Neuronal stem cell (in vitro differentiated cells): ENCODE measurements around the gene PHACTR3.

Experiments
- DNase-seq: peaks from one replicate; pipeline ENCODE4 v3.0.0-alpha.2; 2013; ENCODE audit warnings: low spot score
- H2AFZ ChIP-seq: one replicate; pipeline ENCODE4 v1.6.1; 2013; ENCODE audit warnings: mild to moderate bottlenecking, low read length, inconsistent platforms
- H2AK5ac ChIP-seq: 2 replicates; pipeline ENCODE4 v1.6.1; 2013; ENCODE audit warnings: low read depth, mild to moderate bottlenecking, inconsistent platforms, low read length, moderate library complexity, mixed read lengths
- H2BK120ac ChIP-seq: 2 replicates; pipeline ENCODE4 v1.6.1; 2013; ENCODE audit warnings: low read depth, mild to moderate bottlenecking, inconsistent platforms, low read length, moderate library complexity, mixed read lengths
- H2BK12ac ChIP-seq: one replicate; pipeline ENCODE4 v1.6.1; 2013; ENCODE audit warnings: low read length, inconsistent platforms
- H2BK15ac ChIP-seq: 2 replicates; pipeline ENCODE4 v1.6.1; 2013; ENCODE audit warnings: mild to moderate bottlenecking, low read length, inconsistent platforms, mixed read lengths
- H2BK5ac ChIP-seq: one replicate; pipeline ENCODE4 v1.6.1; 2013; ENCODE audit warnings: inconsistent platforms, mild to moderate bottlenecking, low read length, moderate library complexity
- H3K14ac ChIP-seq: one replicate; pipeline ENCODE4 v1.6.1; 2013; ENCODE audit warnings: low read length, inconsistent platforms
- H3K18ac ChIP-seq: 2 replicates; pipeline ENCODE4 v1.6.1; 2013; ENCODE audit warnings: low read length, inconsistent platforms
- H3K23ac ChIP-seq: 2 replicates; pipeline ENCODE4 v1.6.1; 2013; ENCODE audit warnings: low read depth, mild to moderate bottlenecking, mixed read lengths, low read length, inconsistent platforms; ENCODE audit not compliant: poor library complexity
- H3K27ac ChIP-seq: replicated peaks from 3 replicates; pipeline ENCODE4 v1.5.1; 2013; ENCODE audit warnings: low read length, inconsistent platforms
- H3K27me3 ChIP-seq, 3 experiments: 2 replicates each; pipeline ENCODE4 v1.6.1; 2013; ENCODE audit warnings: low read length in 3 of 3, mild to moderate bottlenecking in 2 of 3, inconsistent platforms in 1 of 3, low read depth in 1 of 3, mixed read lengths in 1 of 3, moderate library complexity in 1 of 3; ENCODE audit not compliant: control insufficient read depth in 3 of 3, insufficient read depth in 3 of 3
- H3K36me3 ChIP-seq, 2 donors: replicated peaks in 1 of 2; 2 replicates each; pipeline ENCODE4 v1.6.1; 2013; ENCODE audit warnings: low read length in 2 of 2; ENCODE audit not compliant: control insufficient read depth in 2 of 2, insufficient read depth in 2 of 2
- H3K4ac ChIP-seq: 2 replicates; pipeline ENCODE4 v1.6.1; 2013; ENCODE audit warnings: inconsistent platforms, mild to moderate bottlenecking, low read length, moderate library complexity
- H3K4me1 ChIP-seq, 2 donors: 1 replicate in 1 of 2; 2 replicates in 1 of 2; pipeline ENCODE4 v1.6.1; 2013; ENCODE audit warnings: low read length in 2 of 2, low read depth in 1 of 2; ENCODE audit not compliant: control insufficient read depth in 2 of 2, insufficient read depth in 1 of 2
- H3K4me2 ChIP-seq: one replicate; pipeline ENCODE4 v1.6.1; 2013; ENCODE audit warnings: mild to moderate bottlenecking, low read length, inconsistent platforms; ENCODE audit not compliant: insufficient read depth, poor library complexity, severe bottlenecking
- H3K4me3 ChIP-seq, 2 donors: 2 replicates each; pipeline ENCODE4 v1.5.1; 2013; ENCODE audit warnings: low read length in 2 of 2, mild to moderate bottlenecking in 2 of 2, inconsistent platforms in 1 of 2, moderate library complexity in 1 of 2
- H3K79me1 ChIP-seq: one replicate; pipeline ENCODE4 v1.6.1; 2013; ENCODE audit warnings: low read depth, mild to moderate bottlenecking, inconsistent platforms, low read length, moderate library complexity
- H3K9ac ChIP-seq: one replicate; pipeline ENCODE4 v1.6.1; 2013; ENCODE audit warnings: mild to moderate bottlenecking, low read depth, low read length, inconsistent platforms; ENCODE audit not compliant: poor library complexity
- H3K9me3 ChIP-seq, 2 donors: replicated peaks in 1 of 2; 2 replicates each; pipeline versions ENCODE3 to v1.6.1; 2013; ENCODE audit warnings: low read length in 2 of 2, mild to moderate bottlenecking in 2 of 2, inconsistent platforms in 1 of 2, low read depth in 1 of 2, mixed read lengths in 1 of 2, moderate library complexity in 1 of 2; ENCODE audit not compliant: control insufficient read depth in 2 of 2, insufficient read depth in 1 of 2
- H4K8ac ChIP-seq: one replicate; pipeline ENCODE4 v1.6.1; 2013; ENCODE audit warnings: low read depth, mild to moderate bottlenecking, inconsistent platforms, low read length, moderate library complexity
- H4K91ac ChIP-seq: one replicate; pipeline ENCODE4 v1.6.1; 2013; ENCODE audit warnings: low read length, low read depth, mild to moderate bottlenecking, inconsistent platforms; ENCODE audit not compliant: poor library complexity
- WGBS, 2 donors: extraction: QIAGEN DNeasy Blood & Tissue Kit; methylation state at CpG; one replicate each; pipeline ENCODE4 v1.1.7; 2013; ENCODE audit warnings: missing lambda C conversion rate in 2 of 2, mixed read lengths in 1 of 2; ENCODE audit not compliant: insufficient read length in 2 of 2, insufficient replicate concordance in 1 of 2; ENCODE audit errors: extremely low coverage in 2 of 2; 5-methylcytosine and 5-hydroxymethylcytosine counted together

The PHACTR3 gene

DNA sequence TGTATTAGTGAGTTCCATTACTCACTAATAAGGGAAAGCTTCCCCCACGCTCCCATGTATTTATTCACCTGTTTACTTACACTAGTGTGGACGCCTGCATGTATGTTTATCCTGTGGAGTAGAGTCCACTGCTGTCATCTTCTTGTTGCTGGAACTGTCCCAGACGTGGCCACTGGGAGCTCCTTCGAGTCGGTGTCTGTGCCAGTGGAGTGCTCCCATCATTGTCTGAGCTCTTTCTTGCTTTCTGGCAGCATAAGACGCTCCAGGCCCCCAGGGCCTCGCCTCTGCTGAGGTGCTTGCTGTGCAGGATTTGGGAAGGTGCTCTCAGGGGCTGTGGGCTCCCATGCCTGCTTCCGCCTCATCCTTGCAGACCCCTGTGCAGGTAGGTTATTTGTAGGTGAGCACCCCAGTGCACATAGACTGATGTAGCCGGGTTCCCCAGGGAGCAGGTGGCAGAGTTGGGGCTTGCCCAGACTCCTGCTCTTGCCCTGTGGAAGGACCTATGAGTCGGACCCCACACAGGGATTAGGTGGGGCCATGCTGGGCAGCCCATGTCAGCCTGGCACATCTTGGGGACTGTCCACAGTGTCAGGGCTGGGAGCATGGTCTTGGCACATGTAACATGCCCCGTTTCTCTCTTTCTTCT lies 16.6 kb downstream of the PHACTR3 start:
- no peak overlapping the region for H3K27ac ChIP-seq
- no peak overlapping the region for H2AFZ ChIP-seq
- no peak overlapping the region for H3K18ac ChIP-seq
- no peak overlapping the region for H4K8ac ChIP-seq
- H3K9ac ChIP-seq = no peak overlapping the region
- no peaks in the 10 kb centered on the region for H3K36me3 ChIP-seq
- H3K14ac ChIP-seq = no peak overlapping the region
- peaks cover 0 to 13% of the 10 kb centered on the region in 2 donors for H3K9me3 ChIP-seq
- H3K4me2 ChIP-seq = no peak overlapping the region
- H2BK5ac ChIP-seq = no peak overlapping the region
- H2AK5ac ChIP-seq = no peak overlapping the region
- no peak overlapping the region for H3K4me3 ChIP-seq
- no peak for DNase-seq
- no peaks in the 10 kb centered on the region for H3K4me1 ChIP-seq
- WGBS, 2 donors = no CpG with 5 or more reads among the region's 11 CpGs
- H2BK15ac ChIP-seq = no peak overlapping the region
- H4K91ac ChIP-seq = no peak overlapping the region
- no peak overlapping the region for H2BK12ac ChIP-seq
- H3K23ac ChIP-seq = no peak overlapping the region
- H3K27me3 ChIP-seq = peaks cover 0 to 5% (median 2%) of the 10 kb centered on the region in 3 experiments
- no peaks in the 10 kb centered on the region for H3K79me1 ChIP-seq
- no peak overlapping the region for H2BK120ac ChIP-seq
- no peak overlapping the region for H3K4ac ChIP-seq

DNA sequence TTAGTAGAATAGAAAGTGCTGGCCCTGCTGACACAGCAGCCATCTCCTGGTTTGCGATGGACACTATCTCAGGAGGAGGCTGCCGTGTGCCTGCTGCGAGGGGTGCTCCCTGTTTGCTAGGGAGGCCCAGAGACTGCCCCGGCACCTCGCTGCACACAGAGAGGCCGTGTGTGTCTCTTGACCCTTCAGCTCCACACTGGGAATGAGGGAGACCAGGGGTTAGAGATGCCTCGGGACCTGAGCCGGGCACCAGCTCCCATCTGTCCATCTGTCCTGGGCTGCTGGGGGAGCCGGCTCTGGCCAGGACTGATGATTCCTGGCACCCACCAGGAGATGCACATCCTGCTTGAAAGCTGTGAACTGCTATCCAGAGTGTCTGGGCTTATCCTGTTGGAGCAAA lies 18.2 kb downstream of the PHACTR3 start:
- H3K9me3 ChIP-seq = peaks cover 0 to 23% of the 10 kb centered on the region in 2 donors
- no peak overlapping the region for H2BK120ac ChIP-seq
- peak overlapping the region; percentile 28 for H3K14ac ChIP-seq
- H3K36me3 ChIP-seq = no peaks in the 10 kb centered on the region
- no peak overlapping the region for H3K18ac ChIP-seq
- no peak overlapping the region for H2AFZ ChIP-seq
- H2BK12ac ChIP-seq = no peak overlapping the region
- no peak overlapping the region for H2BK15ac ChIP-seq
- H3K4me2 ChIP-seq = no peak overlapping the region
- peaks cover 0 to 5% (median 2%) of the 10 kb centered on the region in 3 experiments for H3K27me3 ChIP-seq
- no peak overlapping the region for H3K9ac ChIP-seq
- H2BK5ac ChIP-seq = no peak overlapping the region
- H4K8ac ChIP-seq = no peak overlapping the region
- H3K4ac ChIP-seq = no peak overlapping the region
- no peak overlapping the region for H3K23ac ChIP-seq
- no peak overlapping the region for H4K91ac ChIP-seq
- DNase-seq = no peak
- H3K4me1 ChIP-seq = no peaks in the 10 kb centered on the region
- no peak overlapping the region for H3K27ac ChIP-seq
- H3K4me3 ChIP-seq = no peak overlapping the region
- H3K79me1 ChIP-seq = no peaks in the 10 kb centered on the region
- WGBS, 2 donors = no CpG with 5 or more reads among the region's 9 CpGs
- H2AK5ac ChIP-seq = no peak overlapping the region

DNA sequence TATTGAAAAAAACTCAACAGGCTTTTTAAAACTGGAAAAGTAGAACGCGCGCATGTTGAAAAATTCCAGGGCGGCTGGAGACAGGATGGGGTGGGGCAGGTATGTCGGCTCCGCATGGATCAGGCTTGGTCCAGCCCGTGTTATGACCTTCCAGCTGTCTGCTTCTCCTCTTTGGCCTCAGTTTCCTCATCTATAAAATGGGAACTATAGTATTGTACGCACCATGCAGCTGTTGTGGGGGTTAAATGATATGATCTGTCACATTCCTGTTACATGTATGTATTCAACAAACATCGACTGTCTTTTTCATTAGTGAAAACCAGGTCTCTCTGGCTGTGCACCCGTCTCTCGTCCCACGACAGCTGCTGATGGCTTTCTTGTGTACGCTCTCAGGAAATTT lies 18.8 kb downstream of the PHACTR3 start:
- Histone ChIP-seq H3K9me3 (peaks cover 0 to 23% of the 10 kb centered on the region in 2 donors), H3K23ac (no peak overlapping the region), H4K91ac (no peak overlapping the region), H3K9ac (no peak overlapping the region), H3K4ac (no peak overlapping the region), H3K36me3 (no peaks in the 10 kb centered on the region), H2BK120ac (no peak overlapping the region), H3K4me3 (no peak overlapping the region), H3K4me2 (no peak overlapping the region), H3K79me1 (no peaks in the 10 kb centered on the region), H3K4me1 (no peaks in the 10 kb centered on the region), H4K8ac (no peak overlapping the region), H3K14ac (no peak overlapping the region), H2BK15ac (no peak overlapping the region), H3K27me3 (peaks cover 0 to 5% (median 2%) of the 10 kb centered on the region in 3 experiments), H2BK5ac (no peak overlapping the region), H2AK5ac (no peak overlapping the region), H2BK12ac (no peak overlapping the region), H2AFZ (no peak overlapping the region), H3K27ac (no peak overlapping the region), H3K18ac (no peak overlapping the region)
- no peak for DNase-seq
- WGBS, 2 donors = no CpG with 5 or more reads among the region's 13 CpGs

DNA sequence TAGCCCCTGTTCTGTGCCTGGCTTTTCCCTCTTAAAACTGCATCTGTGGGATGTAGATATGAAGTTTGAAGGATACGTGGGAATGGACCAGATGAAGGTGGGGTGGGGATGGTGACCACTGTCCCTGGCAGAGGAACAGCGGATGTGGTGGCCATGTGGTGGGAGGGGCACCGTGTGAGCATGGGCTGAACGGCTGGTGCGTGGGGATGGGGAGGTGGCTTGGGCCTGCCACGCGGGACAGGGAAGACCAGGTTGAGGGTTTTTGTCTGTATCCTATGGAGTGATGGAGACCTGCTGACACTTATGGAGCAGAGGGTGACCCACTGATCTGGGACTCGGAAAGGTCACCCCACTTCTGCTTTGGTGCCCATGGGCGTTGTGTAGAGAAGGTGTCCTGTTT lies 19.2 kb downstream of the PHACTR3 start:
- Histone ChIP-seq H3K4ac (no peak overlapping the region), H2BK12ac (no peak overlapping the region), H3K4me1 (no peaks in the 10 kb centered on the region), H4K91ac (no peak overlapping the region), H3K4me2 (no peak overlapping the region), H3K18ac (no peak overlapping the region), H2BK5ac (peak overlapping the region; percentile 14), H3K79me1 (no peaks in the 10 kb centered on the region), H3K27ac (no peak overlapping the region), H3K27me3 (peaks cover 0 to 5% (median 2%) of the 10 kb centered on the region in 3 experiments), H2BK15ac (no peak overlapping the region), H3K9ac (no peak overlapping the region), H3K14ac (no peak overlapping the region), H3K4me3 (peak overlapping the region in 1 of 2 donors; percentile 66), H3K9me3 (peaks cover 0 to 24% of the 10 kb centered on the region in 2 donors), H2AFZ (no peak overlapping the region), H3K36me3 (no peaks in the 10 kb centered on the region), H2AK5ac (no peak overlapping the region), H3K23ac (no peak overlapping the region), H4K8ac (no peak overlapping the region), H2BK120ac (no peak overlapping the region)
- no peak for DNase-seq
- WGBS, 2 donors = no CpG with 5 or more reads among the region's 9 CpGs
